Stimulated activated CD4-positive, alpha-beta T cell treated with anti-CD3 and anti-CD28 coated beads, Interleukin-4, amount 100 ng/mL, for 48 hours (primary cell): ENCODE data around the gene KCMF1.

ENCODE experiments used
- DNase-seq, 2 donors: peaks; one replicate each; pipeline ENCODE4 v3.0.0-alpha.2; 2020; ENCODE audit warnings: low read depth in 2 of 2

Gene KCMF1

DNA sequence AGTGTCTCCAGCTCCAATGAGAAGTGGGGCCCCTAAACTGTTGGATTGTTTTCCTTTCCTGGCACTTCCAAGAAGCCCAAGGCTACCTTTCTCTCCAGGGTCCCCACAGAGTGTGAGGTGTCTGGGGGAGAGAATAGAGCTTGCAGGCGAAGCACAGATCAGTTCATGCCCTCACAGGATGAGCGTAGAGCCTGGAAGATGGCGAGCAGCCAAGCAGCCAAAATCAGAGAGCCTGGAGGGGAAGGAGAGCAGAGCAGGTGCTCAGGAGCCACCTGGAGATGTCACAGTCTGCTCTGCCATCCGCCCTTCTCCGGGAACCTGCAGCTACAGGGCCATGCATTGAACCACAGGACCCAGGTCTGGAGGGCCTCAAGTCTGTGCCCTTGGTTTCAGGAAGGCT is 107.6 kb downstream of the KCMF1 start:
- DNase-seq: no peak

DNA sequence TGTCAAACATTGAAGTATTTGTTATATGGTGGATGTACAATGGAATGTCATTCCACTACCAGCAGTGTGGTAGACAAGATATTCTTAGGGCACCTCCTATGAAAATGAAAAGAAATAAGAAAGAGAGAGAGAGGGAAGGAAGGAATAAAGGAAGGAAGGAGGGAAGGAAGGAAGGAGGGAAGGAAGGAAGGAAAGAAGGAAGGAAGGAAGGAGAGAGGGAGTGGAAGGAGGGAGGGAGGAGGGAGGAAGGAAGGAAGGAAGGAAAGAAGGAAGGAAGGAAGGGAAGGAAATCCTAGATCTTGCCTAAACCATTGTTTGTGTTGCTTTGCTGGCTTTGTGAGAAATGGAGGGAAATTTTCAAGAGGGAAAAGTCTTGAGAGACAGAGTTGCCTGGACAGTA is 112.1 kb downstream of the KCMF1 start:
- no peak for DNase-seq

DNA sequence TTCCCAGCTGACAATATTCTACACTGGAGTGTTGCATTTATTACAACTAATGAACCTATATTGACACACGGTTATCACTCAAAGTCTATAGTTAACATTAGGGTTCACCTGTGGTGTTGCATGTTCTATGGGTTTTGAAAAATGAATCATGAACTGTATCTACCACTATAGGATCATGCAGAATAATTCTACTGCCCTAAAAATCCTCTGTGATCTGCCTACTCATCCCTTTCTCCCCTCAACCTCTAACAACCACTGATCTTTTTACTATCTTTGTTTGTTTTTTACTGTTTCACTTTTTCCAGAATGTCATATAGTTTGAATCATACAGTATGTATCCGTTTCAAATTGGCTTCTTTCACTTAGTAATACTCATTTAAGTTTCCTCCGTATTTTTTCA is 114.6 kb downstream of the KCMF1 start:
- DNase-seq: no peak

DNA sequence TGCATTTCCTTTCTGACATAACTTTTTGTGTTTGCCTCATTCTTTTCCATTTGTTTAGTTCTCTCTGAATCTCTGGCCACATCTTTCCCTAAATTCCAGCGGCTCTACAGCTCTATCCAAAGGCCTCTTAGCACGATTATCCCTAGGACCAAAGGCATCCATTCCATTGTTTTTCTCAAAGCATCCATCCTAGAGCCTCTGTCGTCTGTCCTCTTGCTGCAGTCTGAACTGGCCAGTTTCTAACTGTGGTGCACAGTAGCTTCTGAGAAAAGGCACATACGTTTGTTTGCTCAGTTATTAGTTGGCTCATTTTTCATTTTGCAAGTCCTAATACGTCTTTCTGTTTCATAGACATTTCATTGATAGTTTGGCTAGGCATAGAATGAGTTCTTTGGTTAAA is 116.6 kb downstream of the KCMF1 start:
- DNase-seq: no peak

DNA sequence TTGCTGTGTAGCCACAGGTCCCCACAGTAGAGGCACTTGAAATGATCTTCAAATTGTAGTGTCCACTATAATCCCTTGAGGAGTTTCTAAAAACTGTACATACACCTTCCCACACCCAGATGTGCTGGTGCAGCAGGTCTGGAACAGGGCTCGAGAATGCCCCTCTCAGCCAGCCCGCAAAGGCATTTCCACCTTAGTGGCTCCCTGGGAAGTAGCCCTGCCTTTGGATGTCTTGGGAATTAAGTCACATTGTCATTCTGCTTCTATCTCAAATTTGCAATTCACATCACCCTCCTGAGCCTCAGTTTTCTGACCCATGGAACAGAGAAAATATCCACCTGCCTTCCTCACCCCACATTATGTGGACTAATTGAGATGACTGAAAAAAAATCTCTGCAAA is 118.0 kb downstream of the KCMF1 start:
- DNase-seq: no peak

DNA sequence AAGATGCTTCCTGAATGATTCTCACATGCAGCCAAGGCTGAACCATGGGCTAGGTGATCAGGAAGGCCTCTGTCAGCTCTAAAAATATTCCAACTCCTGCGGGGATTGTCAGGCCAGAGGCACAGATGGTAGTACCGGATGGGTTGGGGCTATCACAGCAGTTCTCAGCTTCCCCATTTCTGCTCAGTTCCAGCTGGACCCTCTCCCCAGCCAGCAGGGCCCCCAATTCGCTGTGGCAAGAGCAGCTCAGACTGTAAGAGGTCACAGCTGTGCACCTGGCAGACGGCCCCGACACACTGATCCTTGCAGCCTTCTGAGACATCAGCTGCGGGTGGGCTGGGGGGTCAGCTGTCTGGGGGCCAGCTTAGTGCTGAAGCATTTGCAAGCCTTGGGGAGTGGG is 118.6 kb downstream of the KCMF1 start:
- DNase-seq: no peak

DNA sequence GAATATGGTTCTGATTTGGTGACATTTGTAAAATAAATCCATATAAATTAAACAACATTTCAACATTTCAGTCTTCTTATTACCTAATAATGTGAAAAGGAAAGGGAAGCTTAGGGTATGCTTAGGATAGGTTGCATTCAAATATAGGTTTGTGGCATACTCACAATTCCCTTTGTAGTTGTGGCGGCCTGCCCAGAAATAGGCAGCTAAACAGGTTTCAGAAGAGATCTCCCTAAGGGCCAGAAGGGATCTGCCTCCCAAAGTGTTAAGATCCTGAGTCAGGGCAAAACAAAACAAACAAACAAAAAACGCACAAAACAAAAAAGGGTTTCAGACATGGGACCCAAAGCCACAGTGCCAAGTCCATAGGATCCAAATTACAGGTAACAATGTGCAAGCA is 120.9 kb downstream of the KCMF1 start:
- no peak for DNase-seq

DNA sequence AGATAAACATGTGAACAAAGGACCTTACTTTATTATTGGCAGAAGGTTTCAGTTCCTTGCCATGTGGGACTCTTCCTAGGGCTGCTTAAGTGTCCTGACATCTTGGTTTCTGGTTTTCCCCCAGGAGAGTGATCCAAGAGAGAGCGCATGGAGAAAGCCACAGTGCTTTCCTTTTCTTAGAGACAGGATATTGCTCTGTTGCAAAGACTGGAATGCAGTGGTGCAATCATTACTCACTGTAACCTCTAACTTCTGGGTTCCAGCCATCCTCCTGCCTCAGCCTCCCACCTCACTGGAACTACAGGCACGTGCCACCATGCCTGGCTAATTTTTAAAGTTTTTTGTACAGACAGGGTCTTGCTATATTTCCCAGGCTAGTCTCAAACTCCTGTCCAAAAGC is 124.1 kb downstream of the KCMF1 start:
- DNase-seq: no peak

DNA sequence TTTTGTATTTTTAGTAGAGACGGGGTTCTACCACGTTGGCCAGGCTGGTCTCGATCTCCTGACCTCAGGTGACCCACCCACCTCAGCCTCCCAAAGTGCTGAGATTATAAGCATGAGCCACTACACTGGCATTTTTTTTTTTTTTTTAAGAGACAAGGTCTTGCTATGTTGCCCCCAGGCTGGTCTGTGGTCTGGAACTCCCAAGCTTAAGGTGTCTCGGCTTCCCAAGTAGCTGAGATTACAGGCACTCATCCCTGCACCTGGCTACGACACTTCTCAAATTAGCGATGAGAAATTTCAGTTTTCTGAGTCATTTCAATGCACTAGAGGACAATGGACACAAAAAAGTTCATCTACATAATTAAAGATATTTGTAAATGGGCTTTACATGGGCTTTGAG is 125.7 kb downstream of the KCMF1 start:
- no peak for DNase-seq

DNA sequence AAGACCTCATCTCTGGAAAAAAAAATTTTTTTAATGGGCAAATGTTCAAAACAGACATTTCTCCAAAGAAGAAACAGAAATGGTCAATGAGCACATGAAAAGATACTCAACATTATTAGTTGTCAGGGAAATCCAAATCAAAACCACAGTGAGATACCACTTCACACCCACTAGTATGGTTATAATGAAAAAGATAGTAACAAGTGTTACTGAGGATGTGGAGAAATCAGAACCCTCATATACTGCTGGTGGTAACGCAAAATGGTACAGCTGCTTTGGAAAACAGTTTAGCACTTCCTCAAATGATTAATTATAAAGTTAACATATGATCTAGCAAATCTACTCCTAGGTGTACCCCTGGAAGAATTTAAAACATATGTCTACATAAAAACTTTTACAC is 133.3 kb downstream of the KCMF1 start:
- DNase-seq: no peak

DNA sequence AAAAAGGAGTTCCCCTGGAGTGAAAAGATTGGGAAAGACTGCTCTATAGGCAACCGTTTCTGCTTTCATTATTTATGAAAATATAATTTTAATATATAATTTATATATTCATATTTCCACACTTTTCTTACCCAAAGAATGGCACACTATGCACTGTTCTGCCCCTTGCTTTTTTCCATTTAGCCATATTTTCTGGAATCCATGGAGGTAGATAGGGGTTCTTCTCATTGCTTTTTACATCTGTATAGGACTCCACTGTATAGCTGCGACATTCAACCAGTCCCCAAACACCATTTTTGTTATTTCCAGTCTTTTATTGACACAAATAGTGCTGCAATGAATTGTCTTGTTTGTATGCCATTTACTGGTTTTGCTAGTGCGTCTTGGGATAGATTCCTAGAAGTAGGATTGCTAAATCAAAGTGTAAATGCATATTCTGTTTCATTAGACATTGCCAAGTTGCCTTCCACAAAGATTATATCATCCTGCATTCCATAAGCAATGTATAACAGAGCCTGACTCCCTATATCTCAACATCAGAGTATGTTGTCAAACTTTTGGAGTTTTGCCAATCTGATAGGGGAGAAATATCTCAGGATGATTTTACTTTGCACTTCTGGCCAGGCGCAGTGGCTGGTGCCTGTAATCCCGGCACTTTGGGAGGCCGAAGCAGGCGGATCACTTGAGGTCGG is 135.7 kb downstream of the KCMF1 start:
- no peak for DNase-seq
